Measurements from ENCODE around the gene FAM180A.

DNA sequence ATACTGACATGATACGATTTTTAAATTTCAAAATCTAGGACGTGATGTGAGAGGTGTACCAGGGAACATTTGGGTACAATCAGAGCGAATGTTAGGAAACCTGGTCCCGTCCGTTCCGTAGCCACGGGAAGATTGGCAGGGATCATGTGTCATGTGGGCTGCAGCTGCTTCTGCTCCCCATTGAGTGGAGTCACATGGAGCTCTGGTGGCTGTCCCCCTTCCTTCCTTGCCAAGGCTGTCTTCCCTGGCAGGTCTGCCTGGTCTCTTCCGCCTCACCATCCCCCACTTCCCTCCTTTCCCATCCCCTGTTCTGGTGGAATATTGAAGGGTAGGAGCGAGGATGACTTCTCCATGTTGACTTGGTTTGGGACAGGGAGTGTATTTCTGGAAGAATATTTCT is 33.8 kb upstream of the FAM180A start:
- no peak for TF ChIP-seq POLR2A (IDR thresholded peaks at IDR 0.05)
- TF ChIP-seq, protein P1, sequence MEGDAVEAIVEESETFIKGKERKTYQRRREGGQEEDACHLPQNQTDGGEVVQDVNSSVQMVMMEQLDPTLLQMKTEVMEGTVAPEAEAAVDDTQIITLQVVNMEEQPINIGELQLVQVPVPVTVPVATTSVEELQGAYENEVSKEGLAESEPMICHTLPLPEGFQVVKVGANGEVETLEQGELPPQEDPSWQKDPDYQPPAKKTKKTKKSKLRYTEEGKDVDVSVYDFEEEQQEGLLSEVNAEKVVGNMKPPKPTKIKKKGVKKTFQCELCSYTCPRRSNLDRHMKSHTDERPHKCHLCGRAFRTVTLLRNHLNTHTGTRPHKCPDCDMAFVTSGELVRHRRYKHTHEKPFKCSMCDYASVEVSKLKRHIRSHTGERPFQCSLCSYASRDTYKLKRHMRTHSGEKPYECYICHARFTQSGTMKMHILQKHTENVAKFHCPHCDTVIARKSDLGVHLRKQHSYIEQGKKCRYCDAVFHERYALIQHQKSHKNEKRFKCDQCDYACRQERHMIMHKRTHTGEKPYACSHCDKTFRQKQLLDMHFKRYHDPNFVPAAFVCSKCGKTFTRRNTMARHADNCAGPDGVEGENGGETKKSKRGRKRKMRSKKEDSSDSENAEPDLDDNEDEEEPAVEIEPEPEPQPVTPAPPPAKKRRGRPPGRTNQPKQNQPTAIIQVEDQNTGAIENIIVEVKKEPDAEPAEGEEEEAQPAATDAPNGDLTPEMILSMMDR (IDR thresholded peaks at IDR 0.05 in 8 of 11, conservative IDR thresholded peaks at IDR 0.05 in 3 of 11): no peak
- TF ChIP-seq POLR2AphosphoS5 (IDR thresholded peaks at IDR 0.05): no peak

All from spleen (tissue), 7 donors.